OCI-LY7 (cell line): ENCODE results near the gene SRGAP1. TPM values are rescaled to one million over a fixed set of nuclear protein-coding genes. Genes with fewer than 3 reads are reported as not detected.
"Not testable (repeated sequence)": the region's sequence is repeated elsewhere in the genome, so short reads cannot be mapped to it uniquely, and the experiment has no call there.

ENCODE experiments used
- BruUV-seq: library from RNA; stranded (reverse); fragments of 400-500 nt; replicated peaks from 2 replicates; lab custom pipeline; 2021; lab: Mats Ljungman, UMichigan
- CTCF ChIA-PET: fragments of 300-600 bp; sonication (Branson Sonifier 250); formaldehyde crosslinking; loops from one replicate; lab custom pipeline; 2022; ENCODE audit warnings: antibody characterized with exemption; ENCODE audit not compliant: unreplicated experiment; lab: Charles Lee
- POLR2A ChIA-PET: fragments of 300-600 bp; sonication (Branson Sonifier 250); formaldehyde crosslinking; loops from one replicate; lab custom pipeline; 2022; ENCODE audit warnings: antibody characterized with exemption; lab: Charles Lee
- DNase-seq: peaks from one replicate; pipeline ENCODE4 v3.0.0-alpha.2; 2015; ENCODE audit warnings: low spot score
- H2AFZ ChIP-seq: fragments of 200-600 bp; sonication (generic), shearing (Covaris generic); 2 replicates; pipeline ENCODE4 v1.6.1; 2014; ENCODE audit warnings: mild to moderate bottlenecking, antibody characterized with exemption, low read length, moderate library complexity
- H3K27ac ChIP-seq: fragments of 200-600 bp; sonication (generic); 2 replicates; pipeline ENCODE4 v1.5.1; 2014; ENCODE audit warnings: mixed run types, low read depth, mild to moderate bottlenecking, moderate library complexity, low read length, inconsistent platforms; ENCODE audit not compliant: poor library complexity, severe bottlenecking
- H3K36me3 ChIP-seq: fragments of 200-600 bp; sonication (generic); 2 replicates; pipeline ENCODE4 v1.6.1; 2014; ENCODE audit warnings: mild to moderate bottlenecking, antibody characterized with exemption, low read length, moderate library complexity, mixed read lengths; ENCODE audit not compliant: insufficient read depth
- H3K4me1 ChIP-seq: fragments of 200-600 bp; sonication (generic); 2 replicates; pipeline ENCODE4 v1.5.1; 2014; ENCODE audit warnings: mild to moderate bottlenecking, low read length; ENCODE audit not compliant: insufficient read depth, poor library complexity, severe bottlenecking
- H3K4me2 ChIP-seq: fragments of 200-600 bp; sonication (generic); 2 replicates; pipeline ENCODE4 v1.6.1; 2014; ENCODE audit warnings: mild to moderate bottlenecking, low read length
- H3K4me3 ChIP-seq: fragments of 200-600 bp; sonication (generic); 2 replicates; pipeline ENCODE4 v1.5.1; 2014; ENCODE audit warnings: mild to moderate bottlenecking, low read depth, low read length; ENCODE audit not compliant: poor library complexity, severe bottlenecking
- H3K79me2 ChIP-seq: fragments of 200-600 bp; sonication (generic); 2 replicates; pipeline ENCODE4 v1.6.1; 2016; ENCODE audit warnings: low read depth, mild to moderate bottlenecking, low read length, moderate library complexity, mixed read lengths; ENCODE audit not compliant: insufficient read depth
- H3K9me2 ChIP-seq: fragments of 200-600 bp; sonication (generic); 2 replicates; pipeline ENCODE4 v1.6.1; 2016; ENCODE audit warnings: mild to moderate bottlenecking, low read length, mixed read lengths; ENCODE audit not compliant: insufficient read depth
- H3K9me3 ChIP-seq: fragments of 200-600 bp; sonication (generic); 2 replicates; pipeline ENCODE4 v1.6.1; 2014; ENCODE audit warnings: mild to moderate bottlenecking, mixed run types, low read length, mixed read lengths
- H4K20me1 ChIP-seq: fragments of 200-600 bp; sonication (generic); 2 replicates; pipeline ENCODE4 v1.6.1; 2014; ENCODE audit warnings: mild to moderate bottlenecking, antibody characterized with exemption, low read length, moderate library complexity, mixed read lengths; ENCODE audit not compliant: insufficient read depth
- CTCF ChIP-seq: fragments of 200-600 bp; sonication (generic); conservative IDR thresholded peaks from 2 replicates; pipeline ENCODE4 v1.5.1; 2014; ENCODE audit warnings: mild to moderate bottlenecking, antibody characterized with exemption, low read length, moderate library complexity, mixed read lengths
- EZH2phosphoT487 ChIP-seq: fragments of 200-600 bp; sonication (generic); IDR thresholded peaks from 2 replicates; pipeline ENCODE4 v1.6.1; 2018; ENCODE audit warnings: low read depth, borderline replicate concordance, mild to moderate bottlenecking, mixed run types, antibody characterized with exemption, low read length, moderate library complexity, mixed read lengths
- intact Hi-C: fragments of 100-400 bp; cut with micrococcal nuclease; formaldehyde crosslinking; loops from one replicate; pipeline ENCODE4 v1.10.0; 2022; ENCODE audit not compliant: unreplicated experiment
- total RNA-seq, 2 experiments: library from RNA; depleted of rRNA in 1 of 2; stranded (reverse); fragments of >200 nt in 1 of 2; shearing (Covaris generic) in 1 of 2; gene quantifications; 2 replicates each; pipeline ENCODE4 v1.2.3, GENCODE V29; 2014 to 2022

Gene SRGAP1
- total RNA-seq, 2 experiments from 2014 or later: 0.06 TPM; not detected in 1

GRCh38 chr12:63857771-63858670 is 13.5 kb downstream of the SRGAP1 start:
- Histone ChIP-seq H2AFZ (no peak overlapping the region), H3K4me1 (no peaks in the 10 kb centered on the region), H3K27ac (no peak overlapping the region), H3K36me3 (no peaks in the 10 kb centered on the region), H3K9me2 (no peaks in the 10 kb centered on the region), H3K9me3 (no peaks in the 10 kb centered on the region), H3K79me2 (no peaks in the 10 kb centered on the region), H3K4me2 (no peak overlapping the region), H3K4me3 (no peak overlapping the region), H4K20me1 (no peaks in the 10 kb centered on the region)
- intact Hi-C loops: no loop called here
- ChIA-PET POLR2A (no interaction called here), CTCF (no interaction called here)
- DNase-seq: no peak
- TF ChIP-seq EZH2phosphoT487: no peak
- no peak for TF ChIP-seq CTCF
- no TSS peak for BruUV-seq

GRCh38 chr12:63859880-63860279 is 15.4 kb downstream of the SRGAP1 start:
- H3K9me2 ChIP-seq, H3K4me2 ChIP-seq, DNase-seq, H3K4me1 ChIP-seq, H3K36me3 ChIP-seq, H3K27ac ChIP-seq, intact Hi-C loops, H3K9me3 ChIP-seq, H3K79me2 ChIP-seq, H4K20me1 ChIP-seq, H2AFZ ChIP-seq, CTCF ChIA-PET, H3K4me3 ChIP-seq, BruUV-seq: not testable (repeated sequence)
- POLR2A ChIA-PET: interaction anchor here (0.6 kb wide), 1 partner anchor 387 kb away, joined by 3 read pairs; no protein-coding TSS in a partner anchor

GRCh38 chr12:63862187-63862968 is 17.9 kb downstream of the SRGAP1 start:
- Histone ChIP-seq H3K4me2 (no peak overlapping the region), H3K27ac (no peak overlapping the region), H3K36me3 (no peaks in the 10 kb centered on the region), H3K4me1 (no peaks in the 10 kb centered on the region), H3K9me2 (no peaks in the 10 kb centered on the region), H3K79me2 (no peaks in the 10 kb centered on the region), H3K4me3 (no peak overlapping the region), H2AFZ (no peak overlapping the region), H4K20me1 (no peaks in the 10 kb centered on the region), H3K9me3 (no peaks in the 10 kb centered on the region)
- ChIA-PET POLR2A (no interaction called here), CTCF (no interaction called here)
- no peak for TF ChIP-seq CTCF
- no peak for TF ChIP-seq EZH2phosphoT487
- intact Hi-C loops: no loop called here
- DNase-seq: no peak
- BruUV-seq: no TSS peak
